Body of pancreas (tissue), 4 donors: Measurements from ENCODE around the gene HLF.

Source experiments
- CTCF ChIP-seq, 7 experiments: fragments of 450-650 bp in 4 of 7; fragments of 200-600 bp in 3 of 7; sonication (generic) in 3 of 7; IDR thresholded peaks; one replicate each; pipeline ENCODE4 v1.5.1; 2016 to 2019; ENCODE audit warnings: antibody characterized with exemption in 7 of 7
- POLR2A ChIP-seq, 3 donors: fragments of 450-650 bp; IDR thresholded peaks; one replicate each; pipeline ENCODE4 v1.6.1; 2016; ENCODE audit warnings: antibody characterized with exemption in 3 of 3, mild to moderate bottlenecking in 2 of 3

- no peak for TF ChIP-seq POLR2A (IDR thresholded peaks at IDR 0.05)
- no peak for TF ChIP-seq CTCF (IDR thresholded peaks at IDR 0.05)
Measured at GRCh38 chr17:55311767-55312375, 47.1 kb downstream of the HLF start.
